Epithelial cell of proximal tubule (primary cell): ENCODE measurements around the gene CCDC159. TPM values are rescaled to one million over a fixed set of nuclear protein-coding genes. Genes with fewer than 3 reads are reported as not detected.
"Not testable (repeated sequence)": the region's sequence is repeated elsewhere in the genome, so short reads cannot be mapped to it uniquely, and the experiment has no call there.

Source experiments
- DNase-seq: peaks from one replicate; pipeline ENCODE4 v3.0.0-alpha.2; 2011; ENCODE audit warnings: low read depth
- H3K4me3 ChIP-seq: 2 replicates; pipeline ENCODE4 v1.5.1; 2011; ENCODE audit warnings: low read depth, mild to moderate bottlenecking, low read length
- CTCF ChIP-seq: conservative IDR thresholded peaks from 2 replicates; pipeline ENCODE4 v1.5.1; 2012; ENCODE audit warnings: low read depth, mild to moderate bottlenecking, low read length
- total RNA-seq: library from RNA; depleted of rRNA; stranded (reverse); fragments of >200 nt; gene quantifications from 2 replicates; pipeline ENCODE4 v1.2.3, GENCODE V29; 2015

Gene CCDC159
- total RNA-seq, 1 donor from 2014 or later: 7.8 TPM

- no peak for TF ChIP-seq CTCF
- no peak for DNase-seq
Measured at GRCh38 chr19:11338569-11339253, 7.6 kb upstream of the CCDC159 start.

GRCh38 chr19:11339254-11340098 lies 6.8 kb upstream of the CCDC159 start, which contains the start of gene RAB3D:
TSS of gene RAB3D (minus strand) at chr19:11339657. CDS start at chr19:11337399, 2,258 bp downstream.
- DNase-seq: no peak
- peak within 1 kb of the TSS; percentile 86 for H3K4me3 ChIP-seq
- TF ChIP-seq CTCF: no peak

More at GRCh38 chr19:11338569-11339253, 7.6 kb upstream of the CCDC159 start:
- H3K4me3 ChIP-seq: peak overlapping the region; percentile 86

GRCh38 chr19:11340099-11340467 lies 6.2 kb upstream of the CCDC159 start:
- not testable (repeated sequence) for H3K4me3 ChIP-seq, DNase-seq

- DNase-seq: no peak
- no peak for TF ChIP-seq CTCF
- no peak overlapping the region for H3K4me3 ChIP-seq
Measured at GRCh38 chr19:11342429-11342828, 3.9 kb upstream of the CCDC159 start.

GRCh38 chr19:11345122-11345803 lies 1.1 kb upstream of the CCDC159 start:
- no peak for TF ChIP-seq CTCF
- no peak for DNase-seq

GRCh38 chr19:11347546-11348039 lies 1.3 kb downstream of the CCDC159 start:
- no peak for DNase-seq
- no peak for TF ChIP-seq CTCF
- no peak overlapping the region for H3K4me3 ChIP-seq

More at GRCh38 chr19:11345122-11345803, 1.1 kb upstream of the CCDC159 start:
- peak overlapping the region; percentile 81 for H3K4me3 ChIP-seq

GRCh38 chr19:11349171-11349570 lies 2.9 kb downstream of the CCDC159 start:
- no peak for DNase-seq
- no peak overlapping the region for H3K4me3 ChIP-seq
- no peak for TF ChIP-seq CTCF

GRCh38 chr19:11354102-11354501 lies 7.8 kb downstream of the CCDC159 start:
- H3K4me3 ChIP-seq, DNase-seq: not testable (repeated sequence)
